Stimulated activated CD4-positive, alpha-beta T cell treated with anti-CD3 and anti-CD28 coated beads, Interleukin-1b, Interleukin-23, amount 100 ng/mL, for 1 hour (primary cell): ENCODE measurements around the gene SLC15A2.
"Not testable (repeated sequence)": the region's sequence is repeated elsewhere in the genome, so short reads cannot be mapped to it uniquely, and the experiment has no call there.

Experiments
- DNase-seq, 2 donors: peaks; one replicate each; pipeline ENCODE4 v3.0.0-alpha.2; 2020; ENCODE audit warnings: low read depth in 2 of 2

Gene SLC15A2

DNA sequence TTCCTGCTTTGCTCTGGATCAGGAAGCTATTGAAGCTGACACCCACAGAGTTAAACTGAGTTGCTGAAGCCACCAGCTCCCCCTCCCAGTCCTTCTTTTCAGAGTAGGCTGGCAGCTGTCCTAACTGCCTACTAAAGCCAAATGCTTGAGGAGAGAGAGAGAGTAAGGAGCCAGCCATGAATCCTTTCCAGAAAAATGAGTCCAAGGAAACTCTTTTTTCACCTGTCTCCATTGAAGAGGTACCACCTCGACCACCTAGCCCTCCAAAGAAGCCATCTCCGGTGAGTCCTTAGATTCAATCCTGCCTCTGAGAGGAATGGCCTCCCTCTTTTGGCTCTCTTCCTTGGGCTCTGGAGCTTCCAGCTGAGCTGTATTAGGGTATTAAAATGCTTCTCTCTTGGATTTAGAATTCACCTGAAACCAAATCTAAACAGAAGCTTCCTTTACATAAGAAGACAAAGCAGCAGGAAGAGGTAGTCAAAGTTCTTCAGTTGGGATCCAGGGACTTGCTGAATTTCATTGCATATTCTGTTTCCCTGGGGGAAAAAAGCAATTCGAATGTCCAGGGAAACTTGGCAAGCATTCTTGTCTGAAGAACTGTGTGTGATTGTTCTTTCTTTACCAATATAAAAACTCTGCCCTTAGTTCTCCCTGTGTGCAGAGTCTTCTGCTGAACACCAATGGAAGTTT, at the start of gene SLC15A2:
Gene SLC15A2 (plus strand): TSS at position 101 of the 690 bp plus-strand sequence. CDS start 76 bp downstream, at position 177.
- no peak for DNase-seq

DNA sequence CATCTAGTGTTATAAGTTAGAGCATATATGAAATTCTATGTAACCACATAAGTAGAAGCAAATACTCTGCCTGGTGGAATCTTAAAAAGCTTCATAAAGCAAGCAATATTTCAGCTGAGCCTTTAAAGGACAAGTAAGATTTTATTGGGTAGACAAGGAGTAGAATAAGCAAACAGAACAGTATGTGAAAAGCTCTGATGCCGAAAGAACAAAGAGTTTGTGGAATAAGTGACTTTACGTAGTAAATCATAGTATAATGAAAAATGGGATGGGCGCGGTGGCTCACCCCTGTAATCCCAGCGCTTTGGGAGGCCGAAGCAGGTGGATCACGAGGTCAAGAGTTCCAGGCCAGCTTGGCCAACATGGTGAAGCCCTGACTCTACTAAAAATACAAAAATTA, 49.3 kb upstream of the SLC15A2 start:
- no peak for DNase-seq

- no peak for DNase-seq
Measured at GRCh38 chr3:121852256-121852655, 41.9 kb upstream of the SLC15A2 start.

- DNase-seq, result no peak
Measured at GRCh38 chr3:121855555-121855954, 38.6 kb upstream of the SLC15A2 start.

DNA sequence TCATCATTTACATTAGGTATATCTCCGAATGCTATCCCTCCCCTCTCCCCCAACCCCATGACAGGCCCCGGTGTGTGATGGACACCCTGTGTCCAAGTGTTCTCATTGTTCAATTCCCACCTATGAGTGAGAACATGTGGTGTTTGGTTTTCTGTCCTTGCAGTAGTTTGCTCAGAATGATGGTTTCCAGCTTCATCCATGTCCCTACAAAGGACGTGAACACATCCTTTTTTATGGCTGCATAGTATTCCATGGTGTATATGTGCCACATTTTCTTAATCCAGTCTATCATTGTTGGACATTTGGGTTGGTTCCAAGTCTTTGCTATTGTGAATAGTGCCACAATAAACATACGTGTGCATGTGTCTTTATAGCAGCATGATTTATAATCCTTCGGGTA, 36.4 kb upstream of the SLC15A2 start:
- not testable (repeated sequence) for DNase-seq

DNA sequence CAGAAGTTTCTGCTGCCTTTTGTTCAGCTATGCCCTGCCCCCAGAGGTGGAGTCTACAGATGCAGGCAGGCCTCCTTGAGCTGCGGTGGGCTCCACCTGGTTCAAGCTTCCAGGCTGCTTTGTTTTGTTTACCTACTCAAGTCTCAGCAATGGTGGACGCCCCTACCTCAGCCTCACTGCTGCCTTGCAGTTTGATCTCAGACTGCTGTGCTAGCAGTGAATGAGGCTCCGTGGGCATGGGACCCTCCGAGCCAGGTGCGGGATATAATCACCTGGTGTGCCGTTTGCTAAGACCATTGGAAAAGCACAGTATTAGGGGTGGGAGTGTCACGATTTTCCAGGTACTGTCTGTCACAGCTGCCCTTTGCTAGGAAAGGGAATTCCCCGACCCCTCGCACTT, 31.0 kb upstream of the SLC15A2 start:
- not testable (repeated sequence) for DNase-seq

DNA sequence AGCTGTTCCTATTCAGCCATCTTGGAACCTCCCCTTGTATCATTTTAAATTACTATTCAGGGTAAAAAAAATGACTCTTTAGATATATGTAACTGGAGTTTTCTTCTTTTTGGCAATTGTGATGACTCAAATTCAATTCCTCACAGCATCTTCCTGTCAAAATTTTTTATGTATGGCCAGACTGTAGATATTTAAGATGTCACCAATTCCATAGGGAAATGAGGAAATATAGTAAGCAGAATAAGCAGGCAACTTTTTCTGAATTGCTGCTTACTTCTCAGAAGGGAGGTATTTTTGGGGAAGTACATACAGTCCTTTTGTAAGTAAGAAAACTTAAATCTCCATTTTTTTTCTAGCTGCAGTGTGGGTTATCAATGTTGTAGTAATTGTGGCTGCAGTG, 30.4 kb upstream of the SLC15A2 start:
- no peak for DNase-seq

DNA sequence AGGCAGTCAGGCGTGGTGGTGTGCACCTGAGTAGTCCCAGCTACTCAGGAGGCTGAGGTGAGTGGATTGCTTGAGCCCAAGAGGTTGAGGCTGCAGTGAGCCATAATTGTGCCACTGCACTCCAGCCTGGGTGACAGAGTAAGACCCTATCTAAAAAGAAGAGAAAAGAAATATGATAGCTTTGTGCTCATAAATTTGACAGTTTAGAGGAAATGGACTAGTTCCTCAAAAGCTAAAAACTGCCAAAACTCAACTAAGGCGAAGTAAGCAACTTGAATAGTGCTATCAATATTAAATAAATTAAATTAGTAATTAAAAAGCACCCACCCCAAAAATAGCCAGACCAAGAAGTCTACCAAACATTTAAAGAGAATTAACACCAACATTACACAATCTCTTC, 24.5 kb upstream of the SLC15A2 start:
- DNase-seq, result no peak

GRCh38 chr3:121870717-121871116, 23.5 kb upstream of the SLC15A2 start:
- DNase-seq, result no peak

DNA sequence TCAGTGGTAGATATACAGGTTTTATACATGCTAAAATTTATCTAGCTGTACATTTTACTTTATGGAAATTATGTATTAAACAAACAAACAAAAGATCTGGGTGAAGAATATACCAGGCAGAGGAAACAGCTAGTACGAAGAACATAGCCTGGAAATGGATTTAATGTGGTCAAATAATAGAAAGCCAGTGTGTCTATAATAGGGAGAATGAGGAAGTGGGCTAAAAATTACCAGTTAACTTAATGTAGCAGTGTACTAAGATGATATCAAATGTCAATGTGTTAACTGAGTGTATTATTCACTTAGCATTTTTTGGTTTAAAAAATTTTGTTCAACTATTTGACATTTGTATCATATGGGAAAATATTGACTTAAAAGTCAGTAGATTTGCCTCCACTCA, 22.8 kb upstream of the SLC15A2 start:
- DNase-seq, result no peak

DNA sequence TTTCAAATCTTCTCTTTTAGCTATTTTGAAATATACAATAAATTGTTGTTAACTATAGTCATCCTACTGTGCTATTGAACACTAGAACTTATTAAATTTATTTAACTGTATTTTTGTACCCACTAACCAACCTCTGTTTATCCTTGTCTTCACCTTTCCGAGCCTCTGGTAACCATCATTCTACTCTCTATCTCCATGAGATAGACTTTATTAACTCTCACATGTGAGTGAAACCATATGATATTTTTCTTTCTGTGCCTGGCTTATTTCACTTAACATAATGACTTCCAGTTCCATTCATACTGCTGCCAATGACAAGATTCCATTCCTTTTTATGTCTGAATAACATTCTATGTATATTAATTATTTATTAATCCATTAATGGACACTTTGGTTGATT, 15.8 kb upstream of the SLC15A2 start:
- DNase-seq, result no peak

- DNase-seq, result no peak
Measured at GRCh38 chr3:121883507-121883906, 10.7 kb upstream of the SLC15A2 start.

DNA sequence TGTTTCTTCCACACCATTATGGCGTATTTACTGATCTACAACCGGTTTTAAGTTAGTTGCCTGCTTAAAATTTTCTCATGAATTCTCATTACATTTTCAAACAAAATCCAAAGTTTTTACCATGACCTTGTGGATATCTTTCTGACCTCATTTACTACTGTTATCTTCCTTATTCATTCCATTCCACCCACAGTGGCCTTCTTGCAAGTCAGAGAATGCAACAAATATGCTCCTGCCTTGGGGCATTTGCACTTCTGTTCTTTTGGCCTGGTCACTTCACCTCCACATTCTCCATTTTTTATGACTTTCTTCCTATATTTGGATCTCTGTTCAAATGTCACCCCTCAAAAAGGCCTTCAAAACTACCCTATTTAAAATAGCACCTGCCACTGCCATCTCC, 8.8 kb upstream of the SLC15A2 start:
- DNase-seq, result no peak

GRCh38 chr3:121895121-121895520, 920 bp downstream of the SLC15A2 start:
- DNase-seq, result no peak

DNA sequence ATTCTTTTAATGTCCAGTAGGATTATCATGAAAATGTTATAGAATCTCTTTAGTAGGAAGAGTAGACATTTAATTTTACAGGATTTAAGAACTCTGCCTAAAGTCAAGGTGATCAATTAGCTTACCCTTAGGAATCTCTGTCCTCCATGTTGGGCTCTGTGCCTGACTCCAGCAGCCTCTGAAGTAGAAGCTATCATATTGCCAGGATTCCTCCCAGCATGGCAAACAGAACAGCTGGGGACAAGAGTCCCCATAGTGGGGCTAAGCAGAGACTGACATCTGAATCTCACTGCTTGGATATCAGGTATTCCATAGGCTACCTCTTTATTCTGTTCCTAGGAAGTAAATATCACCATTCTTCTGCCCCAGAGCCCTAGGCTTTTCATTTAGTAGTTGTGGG, 1.5 kb downstream of the SLC15A2 start:
- no peak for DNase-seq

- no peak for DNase-seq
Measured at GRCh38 chr3:121896823-121897222, 2.6 kb downstream of the SLC15A2 start.

DNA sequence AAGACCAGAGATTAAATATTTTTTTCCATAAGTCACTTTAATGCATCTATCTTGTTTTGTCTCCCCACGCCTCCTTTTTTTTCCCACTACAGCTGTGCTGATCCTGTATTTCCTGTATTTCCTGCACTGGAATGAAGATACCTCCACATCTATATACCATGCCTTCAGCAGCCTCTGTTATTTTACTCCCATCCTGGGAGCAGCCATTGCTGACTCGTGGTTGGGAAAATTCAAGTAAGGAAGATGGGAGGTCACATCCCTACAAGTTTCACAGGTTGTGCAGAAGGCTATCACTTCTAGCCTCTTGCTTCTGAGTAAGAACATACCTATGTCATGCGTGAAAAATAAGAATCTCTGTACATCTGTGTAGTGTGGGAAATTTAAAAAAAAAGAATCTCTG, 3.1 kb downstream of the SLC15A2 start:
- DNase-seq, result no peak

- DNase-seq, result no peak
Measured at GRCh38 chr3:121913305-121913990, 19.2 kb downstream of the SLC15A2 start.

- DNase-seq, result no peak
Measured at GRCh38 chr3:121914081-121914998, 20.1 kb downstream of the SLC15A2 start.

DNA sequence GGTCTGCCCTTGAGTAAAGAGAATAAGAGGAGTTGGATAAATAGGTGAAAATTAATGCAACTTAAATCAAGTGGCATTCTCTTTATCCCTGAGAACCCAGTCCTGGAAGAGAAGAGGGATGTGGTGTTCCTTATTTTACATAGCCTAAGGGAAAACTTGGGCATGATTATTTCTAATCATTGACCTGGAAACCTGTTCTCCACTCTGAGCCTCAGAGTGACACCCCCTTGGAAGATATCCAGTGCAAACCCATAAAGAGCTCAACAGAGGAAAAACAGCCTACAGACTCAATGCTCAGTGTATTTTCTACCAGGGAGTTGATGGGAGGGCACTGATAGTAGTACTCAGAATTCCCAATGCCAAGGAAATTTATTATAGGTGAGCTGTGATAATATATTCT, 22.0 kb downstream of the SLC15A2 start:
- no peak for DNase-seq

DNA sequence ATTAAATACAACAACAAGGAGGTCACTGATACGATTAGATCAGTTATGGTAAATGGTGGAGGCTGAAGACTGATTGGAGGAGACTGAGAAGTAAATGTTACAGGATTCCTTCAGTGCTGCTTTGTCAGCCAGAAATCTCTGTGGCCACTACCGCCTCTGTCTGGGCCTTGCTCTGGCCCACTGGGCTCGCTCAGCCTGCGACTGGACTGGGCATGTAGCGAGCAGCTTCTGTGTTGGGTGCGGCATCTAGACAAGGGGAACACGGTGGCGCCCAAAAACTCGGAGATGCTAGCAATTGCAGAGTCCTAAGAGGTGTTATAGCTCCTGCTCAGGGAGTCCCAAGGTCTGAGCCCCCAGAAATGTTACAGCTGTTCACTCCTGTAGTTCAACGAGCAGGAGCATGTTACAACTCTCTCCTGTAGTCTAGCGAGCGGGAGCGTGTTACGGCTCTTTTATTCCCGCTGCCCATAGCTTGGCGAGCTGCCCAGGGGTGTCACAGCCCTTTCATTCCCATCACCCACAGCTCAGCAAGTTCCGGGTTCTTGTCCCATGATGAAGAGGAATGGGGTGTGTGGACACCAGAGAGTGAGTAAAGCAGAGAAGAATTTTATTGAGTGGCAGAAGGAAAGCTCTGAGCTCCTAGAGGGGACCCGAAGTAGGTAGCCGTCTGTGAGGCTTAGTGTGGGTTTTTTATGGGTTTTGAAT, 24.7 kb downstream of the SLC15A2 start:
- DNase-seq, result no peak

- no peak for DNase-seq
Measured at GRCh38 chr3:121924734-121925133, 30.5 kb downstream of the SLC15A2 start.
